RWPE2 (cell line): ENCODE data around the gene HTR2A.

ENCODE experiments used
- ATAC-seq: fragments of 200-7000 bp; cut with Tn5 transposase; 3 replicates; pipeline ENCODE4 v1.9.1; 2021; ENCODE audit warnings: low read depth
- DNase-seq: peaks from one replicate; pipeline ENCODE4 v3.0.0-alpha.2; 2020; ENCODE audit warnings: low spot score
- H3K27ac ChIP-seq: fragments of 450-650 bp; 2 replicates; pipeline ENCODE4 v1.5.1; 2017; ENCODE audit warnings: mild to moderate bottlenecking; ENCODE audit not compliant: poor library complexity, severe bottlenecking
- H3K27me3 ChIP-seq: fragments of 250-450 bp; sonication (Bioruptor Pico); 2 replicates; pipeline ENCODE4 v1.5.1; 2021; ENCODE audit warnings: mild to moderate bottlenecking, moderate library complexity; ENCODE audit not compliant: insufficient read depth, poor library complexity, severe bottlenecking
- H3K36me3 ChIP-seq: fragments of 250-450 bp; sonication (Bioruptor Pico); 2 replicates; pipeline ENCODE4 v1.5.1; 2020; ENCODE audit warnings: low read depth, mild to moderate bottlenecking, moderate library complexity
- H3K4me1 ChIP-seq: fragments of 250-450 bp; sonication (Bioruptor Pico); 2 replicates; pipeline ENCODE4 v1.5.1; 2021; ENCODE audit warnings: mild to moderate bottlenecking, moderate library complexity; ENCODE audit not compliant: insufficient read depth, poor library complexity, severe bottlenecking
- H3K4me3 ChIP-seq: fragments of 250-450 bp; sonication (Bioruptor Pico); 2 replicates; pipeline ENCODE4 v1.5.1; 2021; ENCODE audit warnings: mild to moderate bottlenecking, moderate library complexity; ENCODE audit not compliant: severe bottlenecking
- H3K9me3 ChIP-seq: fragments of 250-450 bp; sonication (Bioruptor Pico); 2 replicates; pipeline ENCODE4 v1.5.1; 2021; ENCODE audit warnings: mild to moderate bottlenecking, moderate library complexity; ENCODE audit not compliant: severe bottlenecking
- CTCF ChIP-seq: fragments of 450-650 bp; IDR thresholded peaks from one replicate; pipeline ENCODE4 v1.5.1; 2017; ENCODE audit warnings: mild to moderate bottlenecking, moderate library complexity; ENCODE audit not compliant: poor library complexity, severe bottlenecking

HTR2A gene

GRCh38 chr13:46846726-46847125, 50.1 kb downstream of the HTR2A start:
- TF ChIP-seq CTCF, result no peak
- no peak for DNase-seq
- Histone ChIP-seq H3K27me3 (no peaks in the 10 kb centered on the region), H3K36me3 (no peaks in the 10 kb centered on the region), H3K9me3 (no peaks in the 10 kb centered on the region), H3K4me1 (peaks cover 6% of the 10 kb centered on the region), H3K27ac (no peak overlapping the region), H3K4me3 (no peak overlapping the region)
- ATAC-seq, result no peak

GRCh38 chr13:46845146-46845545, 51.7 kb downstream of the HTR2A start:
- H3K9me3 ChIP-seq, result no peaks in the 10 kb centered on the region
- H3K4me3 ChIP-seq, result no peak overlapping the region
- no peaks in the 10 kb centered on the region for H3K36me3 ChIP-seq
- DNase-seq (no peak), ATAC-seq (no peak)
- H3K27me3 ChIP-seq, result no peaks in the 10 kb centered on the region
- TF ChIP-seq CTCF, result no peak
- no peak overlapping the region for H3K27ac ChIP-seq
- peaks cover 6% of the 10 kb centered on the region for H3K4me1 ChIP-seq

GRCh38 chr13:46844431-46844830, 52.4 kb downstream of the HTR2A start:
- H3K4me1 ChIP-seq, result peaks cover 6% of the 10 kb centered on the region
- no peak for DNase-seq
- no peaks in the 10 kb centered on the region for H3K27me3 ChIP-seq
- H3K36me3 ChIP-seq, result no peaks in the 10 kb centered on the region
- no peak overlapping the region for H3K4me3 ChIP-seq
- no peaks in the 10 kb centered on the region for H3K9me3 ChIP-seq
- ATAC-seq, result no peak
- no peak for TF ChIP-seq CTCF
- no peak overlapping the region for H3K27ac ChIP-seq

GRCh38 chr13:46839399-46839798, 57.5 kb downstream of the HTR2A start:
- Histone ChIP-seq H3K36me3 (no peaks in the 10 kb centered on the region), H3K9me3 (no peaks in the 10 kb centered on the region), H3K27ac (no peak overlapping the region), H3K27me3 (no peaks in the 10 kb centered on the region), H3K4me3 (no peak overlapping the region), H3K4me1 (peaks cover 4% of the 10 kb centered on the region)
- no peak for TF ChIP-seq CTCF
- DNase-seq, result no peak
- ATAC-seq, result no peak

- no peak for TF ChIP-seq CTCF
- DNase-seq (no peak), ATAC-seq (no peak)
- H3K4me1 ChIP-seq, result no peaks in the 10 kb centered on the region
- H3K36me3 ChIP-seq, result no peaks in the 10 kb centered on the region
- no peaks in the 10 kb centered on the region for H3K27me3 ChIP-seq
- H3K9me3 ChIP-seq, result no peaks in the 10 kb centered on the region
- no peak overlapping the region for H3K27ac ChIP-seq
- H3K4me3 ChIP-seq, result no peak overlapping the region
Measured at GRCh38 chr13:46834657-46835056, 62.2 kb downstream of the HTR2A start.
